ENCODE results near the gene KPNA6. TPM values are rescaled to one million over a fixed set of nuclear protein-coding genes. Genes with fewer than 3 reads are reported as not detected.
"Not testable (repeated sequence)": the region's sequence is repeated elsewhere in the genome, so short reads cannot be mapped to it uniquely, and the experiment has no call there.

Gene KPNA6
- total RNA-seq, 1 donor from 2014 or later = 67.0 TPM

DNA sequence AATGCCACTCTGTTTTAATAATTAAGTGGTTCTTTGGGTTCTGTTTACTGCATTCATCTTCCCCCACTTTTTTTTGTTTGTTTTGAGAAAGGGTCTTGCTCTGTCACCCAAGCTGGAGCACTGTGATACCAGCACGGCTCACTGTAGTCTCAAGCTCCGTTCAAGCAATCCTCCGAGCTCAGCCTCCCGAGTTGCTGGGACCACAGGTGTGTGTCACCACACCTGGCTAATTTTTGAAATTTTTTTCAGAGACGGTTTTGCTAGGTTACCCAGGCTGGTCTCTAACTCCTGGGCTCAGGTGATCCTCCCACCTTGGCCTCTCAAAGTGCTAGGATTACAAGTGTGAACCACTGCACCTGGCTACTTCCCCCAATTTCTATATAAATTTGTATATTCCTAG, 29.3 kb downstream of the KPNA6 start:
- intact Hi-C loops (cut with micrococcal nuclease) = no loop called here

DNA sequence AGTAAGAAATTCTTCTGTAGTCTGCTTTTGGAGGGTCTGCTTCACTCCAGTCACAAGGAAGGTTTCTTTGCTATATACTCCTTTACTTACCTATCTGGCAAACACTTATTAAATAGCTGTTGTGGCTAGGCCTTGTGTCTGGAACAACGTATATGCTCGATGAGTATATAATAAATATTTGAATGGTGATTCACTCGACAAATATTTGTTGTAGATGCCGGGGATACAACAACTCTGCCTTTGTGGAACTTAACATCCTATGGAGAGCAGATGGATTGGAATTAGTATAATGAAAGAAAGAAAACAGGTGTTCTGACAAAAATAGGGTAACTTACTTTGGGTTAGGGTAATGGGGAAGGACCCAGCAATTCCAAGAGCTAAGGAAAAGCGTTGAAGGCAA, 31.1 kb downstream of the KPNA6 start:
- intact Hi-C loops (cut with micrococcal nuclease) = no loop called here

DNA sequence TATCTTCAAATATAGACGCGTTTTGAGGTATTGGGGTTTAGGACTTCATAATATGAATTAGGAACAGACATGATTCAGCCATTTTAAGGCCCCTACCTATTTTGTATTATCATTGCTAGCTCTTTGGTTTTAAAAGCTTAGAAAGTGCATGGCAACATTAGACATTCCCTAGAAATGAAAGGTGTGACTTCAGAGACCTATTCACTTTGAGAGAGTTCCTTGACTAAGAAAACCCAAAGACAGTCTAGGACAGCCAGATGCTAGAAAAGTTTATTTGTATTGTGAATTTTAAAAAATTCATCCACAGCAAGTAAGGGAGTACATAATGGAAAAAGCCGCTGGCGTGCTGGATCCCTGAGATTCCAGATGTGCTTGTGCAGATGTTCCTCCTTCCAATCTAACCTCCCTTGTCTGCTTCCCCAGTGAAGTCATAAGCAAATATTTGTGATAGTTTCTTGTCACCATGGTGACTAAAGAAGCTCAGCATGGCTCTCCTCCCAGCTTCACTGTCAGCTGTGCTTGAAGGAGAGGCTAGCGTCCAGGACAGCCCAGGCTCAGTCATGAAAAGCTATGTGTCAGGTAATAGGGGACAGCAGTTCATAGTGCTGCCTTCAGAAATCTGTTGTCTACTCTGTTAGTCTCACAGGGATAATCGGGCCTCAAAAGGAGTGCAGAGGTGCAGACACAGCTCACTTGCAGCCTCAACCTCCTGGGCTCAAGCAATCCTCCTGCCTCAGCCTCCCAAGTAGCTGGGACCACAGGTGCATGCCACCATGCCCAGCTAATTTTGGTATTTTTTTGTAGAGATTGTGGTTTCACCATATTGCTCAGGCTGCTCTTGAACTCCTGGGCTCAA, 34.8 kb downstream of the KPNA6 start:
- intact Hi-C loops (cut with micrococcal nuclease) = no loop called here

DNA sequence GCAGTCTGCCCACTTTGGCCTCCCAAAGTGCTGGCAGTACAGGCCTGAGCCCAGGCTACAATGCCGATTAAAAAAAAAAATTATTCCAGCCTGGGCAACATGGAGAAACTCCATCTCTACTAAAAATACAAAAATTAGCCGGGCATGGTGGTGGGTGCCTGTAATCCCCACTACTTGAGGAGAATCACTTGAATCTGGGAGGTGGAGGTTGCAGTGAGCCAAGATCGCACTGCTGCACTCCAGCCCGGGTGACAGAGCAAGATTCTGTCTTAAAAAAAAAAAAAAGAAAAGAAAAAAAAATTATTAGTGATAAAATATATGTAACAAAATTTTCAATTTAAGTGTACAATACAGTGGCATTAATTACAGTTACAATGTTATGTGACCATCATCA, 35.4 kb downstream of the KPNA6 start:
- intact Hi-C loops (cut with micrococcal nuclease) = not testable (repeated sequence)

DNA sequence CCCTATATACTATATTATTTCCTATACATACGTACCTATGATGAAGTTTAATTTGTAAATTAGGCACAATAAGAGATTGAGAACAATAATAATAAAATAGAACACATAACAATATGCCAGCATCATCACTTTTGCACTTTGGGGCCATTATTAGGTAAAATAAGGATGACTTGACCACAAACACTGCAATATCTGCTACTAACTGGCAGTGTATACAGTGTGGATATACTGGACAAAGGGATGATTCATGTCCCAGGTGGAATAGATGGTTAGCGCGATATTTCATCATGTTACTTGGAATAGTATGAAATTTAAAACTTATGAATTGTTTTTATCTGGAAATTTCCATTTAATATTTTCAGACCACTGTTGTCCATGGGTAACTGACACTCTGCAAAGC, 36.2 kb downstream of the KPNA6 start:
- intact Hi-C loops (cut with micrococcal nuclease) = no loop called here

DNA sequence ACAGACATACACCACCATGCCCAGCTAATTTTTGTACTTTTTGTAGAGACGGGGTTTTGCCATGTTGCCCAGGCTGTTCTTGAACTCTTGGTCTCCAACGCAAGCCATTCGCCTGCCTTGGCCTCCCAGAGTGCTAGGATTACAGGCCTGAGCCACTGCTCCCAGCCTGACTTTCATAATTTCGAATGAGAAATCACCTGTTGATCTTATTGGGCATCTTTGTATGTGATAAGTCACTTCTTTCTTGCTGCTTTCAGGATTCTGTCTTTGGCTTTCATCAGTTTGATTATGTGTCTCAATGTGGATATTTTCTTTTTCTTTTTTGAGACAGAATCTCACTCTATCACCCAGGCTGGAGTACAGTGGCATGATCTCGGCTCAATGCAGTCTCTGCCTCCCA, 39.9 kb downstream of the KPNA6 start:
- intact Hi-C loops (cut with micrococcal nuclease) = not testable (repeated sequence)

DNA sequence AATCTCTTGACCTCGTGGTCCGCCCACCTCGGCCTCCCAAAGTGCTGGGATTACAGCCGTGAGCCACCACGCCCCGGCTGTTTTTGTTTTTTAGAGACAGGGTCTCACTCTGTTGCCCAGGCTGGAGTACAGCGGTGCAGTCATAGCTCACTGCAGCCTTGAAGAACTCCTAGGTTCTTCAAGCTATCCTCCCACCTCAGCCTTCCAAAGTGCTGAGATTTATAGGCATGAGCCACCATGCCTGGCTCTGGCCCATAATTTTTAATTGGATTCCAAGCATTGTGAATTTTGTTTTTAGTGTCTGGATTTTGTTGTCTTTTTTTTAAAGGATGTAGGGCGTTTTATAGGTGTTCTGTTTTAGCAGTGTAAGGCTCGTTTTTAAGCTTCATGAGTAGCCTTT, 43.0 kb downstream of the KPNA6 start:
- intact Hi-C loops (cut with micrococcal nuclease) = no loop called here

DNA sequence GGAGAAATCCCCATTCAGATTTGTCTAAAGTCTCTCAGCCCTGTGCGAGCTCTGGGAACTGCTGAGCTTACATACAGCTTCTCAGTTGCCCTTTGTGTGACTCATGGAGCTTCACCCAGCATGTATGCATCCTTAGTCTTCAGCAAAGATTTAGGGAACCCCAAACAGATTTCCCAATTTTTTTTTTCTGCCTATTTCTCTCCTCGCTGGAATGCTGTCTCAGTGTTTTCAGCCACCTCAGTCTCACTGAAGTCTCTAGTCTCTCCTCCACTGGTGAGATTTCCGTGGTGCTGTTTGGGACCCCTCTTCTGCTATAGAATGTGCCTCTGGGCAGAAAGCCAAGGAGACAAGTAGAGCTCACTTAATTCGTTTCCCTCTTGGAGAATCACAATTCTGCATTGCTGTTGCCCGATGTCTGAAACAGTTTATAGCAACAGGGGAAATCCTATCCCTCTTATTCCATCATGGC, 43.5 kb downstream of the KPNA6 start:
- intact Hi-C loops (cut with micrococcal nuclease) = no loop called here

DNA sequence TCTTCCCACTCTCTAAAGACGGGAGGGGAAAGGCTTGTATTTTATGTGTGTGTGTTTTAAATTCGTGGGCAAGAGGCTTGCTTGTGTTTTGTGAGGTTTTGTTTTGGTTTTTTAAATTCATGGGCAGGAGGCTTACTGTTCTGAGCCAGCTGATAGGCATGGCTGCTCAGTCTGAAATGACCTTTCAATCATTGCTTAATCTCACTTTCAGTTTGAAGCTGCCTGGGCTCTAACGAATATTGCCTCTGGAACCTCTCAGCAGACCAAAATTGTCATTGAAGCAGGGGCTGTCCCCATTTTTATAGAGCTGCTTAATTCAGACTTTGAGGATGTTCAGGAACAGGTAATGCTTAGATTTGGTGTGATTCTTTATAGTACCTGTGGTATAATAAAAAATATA, 51.3 kb downstream of the KPNA6 start:
- intact Hi-C loops (cut with micrococcal nuclease) = no loop called here

DNA sequence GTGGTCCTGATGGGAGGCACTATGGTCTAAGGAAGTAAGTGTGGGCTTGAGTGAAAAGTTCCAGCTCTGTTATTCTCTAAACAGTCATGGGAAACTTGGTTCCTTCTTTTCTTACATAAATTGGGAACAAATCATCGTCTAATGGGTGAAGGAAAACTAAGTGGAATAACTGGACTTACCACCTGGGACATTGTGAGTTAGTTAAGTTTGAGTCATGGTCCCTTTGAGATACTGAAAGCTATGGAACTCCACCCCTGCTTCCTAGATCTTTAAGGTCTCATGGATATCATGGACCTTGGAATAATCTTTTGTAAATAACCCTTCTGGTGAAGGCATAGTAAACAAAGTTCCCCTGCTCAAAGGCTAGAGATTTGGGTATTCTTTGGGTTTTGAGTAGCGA, 55.5 kb downstream of the KPNA6 start:
- intact Hi-C loops (cut with micrococcal nuclease) = no loop called here

DNA sequence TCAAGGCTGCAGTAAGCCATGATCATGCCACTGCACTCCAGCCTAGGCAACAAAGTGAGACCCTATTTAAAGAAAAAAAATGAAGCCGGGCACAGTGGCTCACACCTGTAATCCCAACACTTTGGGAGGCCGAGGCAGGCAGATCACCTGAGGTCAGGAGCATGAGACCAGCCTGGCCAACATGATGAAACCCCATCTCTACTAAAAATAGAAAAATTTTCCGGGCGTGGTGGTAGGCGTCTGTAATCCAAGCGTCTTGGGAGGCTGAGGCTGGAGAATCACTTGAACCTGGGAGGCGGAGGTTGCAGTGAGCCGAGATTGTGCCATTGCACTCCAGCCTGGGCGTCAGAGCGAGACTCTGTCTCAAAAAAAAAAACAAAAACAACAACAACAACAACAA, 57.8 kb downstream of the KPNA6 start:
- intact Hi-C loops (cut with micrococcal nuclease) = not testable (repeated sequence)

DNA sequence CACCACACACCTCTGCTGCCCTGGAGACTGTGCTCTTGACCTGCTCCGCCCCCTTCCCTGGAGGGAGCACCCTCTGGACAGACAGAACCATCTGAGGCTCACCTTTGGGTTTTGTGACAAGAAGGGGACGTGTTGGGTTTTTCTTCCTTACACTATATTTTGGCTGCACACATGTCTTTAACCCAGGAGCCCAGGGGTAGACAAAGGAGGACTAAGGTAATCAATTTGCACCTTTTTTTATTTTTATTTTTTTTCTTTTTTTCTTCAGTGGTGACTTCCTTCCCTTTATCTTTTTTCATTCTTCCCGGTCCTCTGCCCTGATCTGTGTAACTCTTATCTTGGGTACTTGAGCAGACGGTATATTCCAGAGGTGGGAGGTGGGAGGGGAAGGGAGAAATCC, 63.1 kb downstream of the KPNA6 start:
- intact Hi-C loops (cut with micrococcal nuclease) = no loop called here

DNA sequence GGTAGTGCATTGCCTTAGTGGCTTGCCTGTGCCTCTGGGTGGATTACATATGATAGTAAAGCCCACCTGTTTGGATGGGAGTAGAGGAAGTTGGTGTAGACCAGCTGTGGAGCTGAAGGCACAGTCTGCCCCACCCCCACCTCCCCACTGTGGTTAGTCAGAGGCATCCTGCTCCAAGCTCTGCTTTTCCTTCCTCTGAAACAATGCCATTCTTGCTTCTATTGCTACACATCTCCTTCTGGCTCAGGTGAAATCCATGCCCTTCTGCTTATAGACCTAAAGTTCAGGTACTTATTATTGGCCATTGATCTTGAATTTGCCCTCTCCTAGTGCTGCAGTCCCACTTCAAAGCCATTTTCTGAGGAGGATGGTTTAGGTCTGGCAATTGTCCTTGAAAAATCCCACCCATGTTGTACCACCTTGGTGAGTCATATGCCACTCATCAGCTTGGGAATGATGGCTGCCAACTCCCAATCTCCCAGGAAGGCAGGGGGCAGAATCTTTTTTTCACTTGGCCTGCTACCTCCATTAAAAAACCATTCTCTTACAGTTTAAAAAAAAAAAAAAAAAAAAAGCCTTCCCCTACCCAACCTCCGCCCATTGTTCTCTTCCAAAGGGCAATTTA, 64.9 kb downstream of the KPNA6 start:
- intact Hi-C loops (cut with micrococcal nuclease) = no loop called here

DNA sequence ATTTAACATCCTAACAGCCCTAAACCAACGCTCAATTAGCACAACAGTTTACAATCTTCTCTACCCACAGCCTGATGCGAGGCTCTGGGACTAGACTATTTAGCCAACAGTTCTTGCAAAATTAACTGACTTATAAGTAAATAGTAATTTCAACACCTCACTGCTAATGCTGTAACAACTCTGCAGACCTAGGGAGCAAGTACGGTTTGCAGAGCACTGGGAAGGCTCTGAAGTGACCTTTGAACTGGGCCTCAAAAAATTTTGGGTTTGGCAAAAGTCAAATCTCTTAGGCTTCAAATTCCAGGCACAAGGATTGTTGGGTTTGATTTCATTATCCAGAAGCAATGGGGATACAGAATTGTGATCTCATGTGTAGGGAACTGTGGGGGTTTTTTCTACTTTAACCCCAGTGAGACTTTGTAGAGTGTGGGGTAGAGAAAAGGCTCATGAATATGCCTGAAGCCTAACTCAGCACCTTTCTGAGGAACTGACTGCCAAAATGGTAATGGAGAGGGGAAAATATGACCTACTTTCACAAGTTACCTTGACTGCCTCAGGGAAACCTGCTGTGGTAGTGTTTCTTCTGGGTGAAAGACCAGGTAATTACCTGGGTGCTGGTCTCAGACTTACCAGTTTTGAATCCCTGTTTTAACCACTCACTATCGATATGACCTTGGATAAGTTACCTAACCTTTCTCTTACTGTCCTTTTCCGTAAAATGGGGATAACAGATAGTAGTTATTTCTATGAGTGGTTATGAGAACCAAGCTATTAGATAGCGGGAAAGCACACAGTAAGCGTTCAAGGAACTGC, 70.7 kb downstream of the KPNA6 start:
- intact Hi-C loops (cut with micrococcal nuclease) = loop anchor here (1.0 to 5.0 kb wide), 6 partner anchors 44 to 472 kb away; partner anchors contain the start of genes BSDC1, EIF3I, KHDRBS1 and KPNA6

DNA sequence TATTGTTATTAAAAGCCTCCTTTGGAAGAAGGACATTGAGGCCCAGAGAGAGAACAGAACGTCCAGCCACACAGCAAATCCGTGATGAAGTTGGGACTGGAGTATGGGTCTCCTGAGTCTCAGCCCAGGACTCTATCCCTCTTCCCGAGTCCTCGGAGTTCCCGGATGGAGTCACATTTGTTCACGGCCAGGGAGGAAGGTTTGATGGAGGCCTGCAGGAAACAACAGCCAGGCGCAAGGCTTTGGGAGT, 71.3 kb downstream of the KPNA6 start:
- intact Hi-C loops (cut with micrococcal nuclease) = loop anchor here (1.0 to 5.0 kb wide), 6 partner anchors 43 to 472 kb away; partner anchors contain the start of genes BSDC1, EIF3I, KHDRBS1 and KPNA6

DNA sequence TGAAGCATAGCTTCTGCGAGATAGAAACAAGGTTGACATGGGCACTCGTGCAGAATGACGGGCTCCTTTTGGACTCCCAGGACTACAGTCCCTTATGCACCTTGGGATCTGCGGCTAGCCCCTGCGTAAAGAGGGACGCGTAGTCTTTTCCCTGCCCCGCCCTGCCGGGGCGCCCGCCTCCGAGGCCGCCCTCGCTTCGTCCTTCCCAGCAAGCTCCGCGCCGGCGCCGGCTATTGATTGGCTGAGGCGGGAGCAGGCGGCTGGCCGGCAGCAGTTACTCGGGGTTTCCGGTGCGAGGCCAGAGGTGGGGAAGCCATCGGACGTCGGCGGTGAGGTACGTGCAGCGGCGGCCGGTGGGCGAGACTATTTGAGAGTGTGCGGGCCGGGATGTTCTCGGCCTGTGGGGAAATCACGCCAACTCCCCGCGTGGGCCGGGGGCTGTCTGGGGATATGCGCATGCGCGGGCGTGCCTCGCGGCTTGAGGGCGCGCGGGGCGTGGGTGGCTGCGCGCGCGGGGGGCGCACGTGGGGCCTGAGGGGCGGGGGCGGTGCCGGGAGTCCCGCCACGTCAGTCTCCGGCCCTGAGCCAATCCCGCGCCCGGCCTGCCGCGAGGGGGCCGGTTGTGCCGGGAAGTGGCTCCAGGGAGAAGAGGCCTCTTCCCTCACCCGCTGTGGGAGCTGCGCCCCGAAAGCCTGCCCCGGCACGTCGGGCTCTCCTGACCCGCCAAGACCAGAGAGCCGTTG, 71.8 kb downstream of the KPNA6 start, which contains the start of gene TXLNA:
TXLNA (plus strand) TSS at position 233 of the 743 bp plus-strand sequence. CDS start 671 bp downstream, outside the sequence.
- intact Hi-C loops (cut with micrococcal nuclease) = loop anchor here (1.0 to 5.0 kb wide), 7 partner anchors 21 to 471 kb away; partner anchors contain the start of genes BSDC1, CCDC28B, EIF3I and KHDRBS1

DNA sequence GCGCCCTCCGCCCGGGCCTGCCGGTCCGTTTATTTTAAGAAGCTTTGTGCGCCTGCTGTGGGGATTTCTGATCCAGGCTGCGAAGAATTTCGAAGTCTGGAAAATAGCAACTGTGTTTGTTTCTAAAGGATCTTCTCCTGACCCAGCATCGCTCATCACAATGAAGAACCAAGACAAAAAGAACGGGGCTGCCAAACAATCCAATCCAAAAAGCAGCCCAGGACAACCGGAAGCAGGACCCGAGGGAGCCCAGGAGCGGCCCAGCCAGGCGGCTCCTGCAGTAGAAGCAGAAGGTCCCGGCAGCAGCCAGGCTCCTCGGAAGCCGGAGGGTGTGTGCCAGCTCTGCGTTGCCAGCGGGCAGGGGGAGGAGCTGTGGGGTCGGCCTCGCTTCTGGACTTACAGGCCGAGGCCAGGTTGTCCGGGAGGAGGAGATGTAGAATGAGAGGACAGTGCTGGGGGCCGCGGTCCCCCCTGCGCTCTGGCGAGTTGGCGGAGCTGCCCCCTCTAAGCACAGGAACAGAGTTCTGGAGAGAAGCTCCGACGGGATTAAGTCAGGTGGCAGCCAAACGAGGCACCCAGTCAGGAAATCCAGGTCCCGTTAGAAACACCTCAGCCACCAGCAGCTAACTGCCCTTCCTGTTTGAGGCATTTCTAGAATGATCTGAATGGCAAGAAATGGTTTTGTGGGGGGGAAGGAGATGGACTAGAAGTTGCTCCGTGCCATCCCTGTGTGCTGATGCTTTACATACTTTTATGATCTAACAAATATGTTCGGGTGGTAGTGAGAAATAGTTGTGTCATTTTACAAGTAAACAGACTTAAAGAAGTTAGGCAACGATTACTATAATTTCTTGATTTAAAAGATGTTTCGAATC, 72.6 kb downstream of the KPNA6 start:
- intact Hi-C loops (cut with micrococcal nuclease) = loop anchor here (2.0 kb wide), 1 partner anchor 20 kb away; the partner anchor contains the start of gene CCDC28B

DNA sequence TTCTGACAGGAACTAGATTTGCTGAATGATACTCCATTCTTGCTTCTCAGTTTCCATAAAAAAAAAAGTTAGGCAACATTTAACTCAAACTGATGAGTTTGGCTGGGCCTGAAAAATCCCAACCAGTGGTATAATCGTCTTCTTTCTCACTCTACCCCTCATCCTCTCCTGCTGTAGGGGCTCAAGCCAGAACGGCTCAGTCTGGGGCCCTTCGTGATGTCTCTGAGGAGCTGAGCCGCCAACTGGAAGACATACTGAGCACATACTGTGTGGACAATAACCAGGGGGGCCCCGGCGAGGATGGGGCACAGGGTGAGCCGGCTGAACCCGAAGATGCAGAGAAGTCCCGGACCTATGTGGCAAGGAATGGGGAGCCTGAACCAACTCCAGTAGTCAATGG, 73.2 kb downstream of the KPNA6 start:
- intact Hi-C loops (cut with micrococcal nuclease) = loop anchor here (2.0 kb wide), 1 partner anchor 20 kb away; the partner anchor contains the start of gene CCDC28B

DNA sequence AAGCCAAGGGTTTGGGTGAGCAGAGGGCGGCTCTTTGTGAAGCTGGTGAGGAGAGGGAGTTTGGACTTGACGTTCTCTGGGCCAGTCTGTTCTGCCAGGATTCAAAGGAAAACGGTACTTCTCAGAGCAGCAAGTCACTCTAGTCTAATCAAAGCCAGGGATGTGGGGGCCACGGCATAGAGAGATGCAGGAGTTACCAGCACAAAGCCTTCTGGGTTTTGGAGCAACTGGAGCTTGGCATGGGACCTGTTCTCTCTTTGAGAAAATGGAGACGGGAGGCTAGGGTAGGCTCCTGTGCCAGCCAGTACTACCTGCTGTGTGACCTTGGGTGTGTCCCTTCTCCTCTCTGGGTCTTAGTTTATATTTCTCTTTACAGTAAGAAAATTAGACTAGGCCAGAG, 73.7 kb downstream of the KPNA6 start:
- intact Hi-C loops (cut with micrococcal nuclease) = loop anchor here (2.0 kb wide), 1 partner anchor 19 kb away; the partner anchor contains the start of gene CCDC28B

DNA sequence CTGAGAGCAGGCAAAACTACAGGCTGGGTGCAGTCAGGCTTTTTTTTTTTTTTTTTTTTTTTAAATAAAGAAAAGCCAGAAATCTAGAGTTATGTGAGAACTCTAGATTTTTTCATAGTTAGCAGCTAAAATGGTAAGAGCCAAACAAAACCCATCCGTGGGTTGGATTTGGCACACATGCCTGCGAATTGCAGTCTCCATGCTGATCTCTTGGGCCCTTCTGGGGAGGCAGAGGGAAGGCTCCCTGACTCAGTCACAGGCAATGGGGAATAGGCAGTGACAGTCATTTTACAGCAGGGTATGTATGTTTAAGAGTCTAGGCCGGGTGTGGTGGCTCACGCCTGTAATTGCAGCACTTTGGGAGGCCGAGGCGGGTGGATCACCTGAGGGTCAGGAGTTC, 74.2 kb downstream of the KPNA6 start:
- intact Hi-C loops (cut with micrococcal nuclease) = no loop called here
